SK-N-SH (cell line): ENCODE data around the gene RNF168. TPM values are rescaled to one million over a fixed set of nuclear protein-coding genes. Genes with fewer than 3 reads are reported as not detected.

ENCODE experiments used
- CTCF ChIP-seq: fragments of 200-600 bp; sonication (generic); IDR thresholded peaks from 2 replicates; pipeline ENCODE4 v1.6.1; 2017; ENCODE audit warnings: antibody characterized with exemption, mild to moderate bottlenecking, moderate library complexity
- ELF1 ChIP-seq: IDR thresholded peaks from 2 replicates; pipeline ENCODE4 v1.4.0; 2012
- EP300 ChIP-seq, 2 experiments: IDR thresholded peaks; 2 replicates each; pipeline versions ENCODE4 v1.4.0 to v1.6.1; 2012; ENCODE audit warnings: borderline replicate concordance in 1 of 2, low read depth in 1 of 2, low read length in 1 of 2
- FOSL2 ChIP-seq: IDR thresholded peaks from 2 replicates; pipeline ENCODE4 v1.4.0; 2012; ENCODE audit warnings: low read depth, mild to moderate bottlenecking, moderate library complexity, borderline replicate concordance
- FOXJ3 ChIP-seq: sonication (generic); formaldehyde crosslinking; IDR thresholded peaks from 2 replicates; pipeline ENCODE4 v1.5.1; 2020; ENCODE audit warnings: mild to moderate bottlenecking, missing genetic modification reagents
- FOXM1 ChIP-seq: IDR thresholded peaks from 2 replicates; pipeline ENCODE4 v1.4.0; 2012; ENCODE audit warnings: low read depth, mild to moderate bottlenecking
- GABPA ChIP-seq: IDR thresholded peaks from 2 replicates; pipeline ENCODE4 v1.4.0; 2012; ENCODE audit warnings: low read depth, mild to moderate bottlenecking
- JUND ChIP-seq: IDR thresholded peaks from 2 replicates; pipeline ENCODE4 v1.4.0; 2012
- MEF2A ChIP-seq: IDR thresholded peaks from 2 replicates; pipeline ENCODE4 v1.4.0; 2012; ENCODE audit warnings: low read depth, borderline replicate concordance
- MXI1 ChIP-seq: IDR thresholded peaks from 2 replicates; pipeline ENCODE4 v1.6.1; 2012; ENCODE audit warnings: mild to moderate bottlenecking, low read depth, low read length, improper control_type of control experiment
- NFIC ChIP-seq: IDR thresholded peaks from 2 replicates; pipeline ENCODE4 v1.4.0; 2012; ENCODE audit warnings: borderline replicate concordance
- NRF1 ChIP-seq: IDR thresholded peaks from 2 replicates; pipeline ENCODE4 v1.6.1; 2012; ENCODE audit warnings: low read depth, mild to moderate bottlenecking, low read length
- PBX3 ChIP-seq: IDR thresholded peaks from 2 replicates; pipeline ENCODE4; 2012
- POLR2AphosphoS5 ChIP-seq: IDR thresholded peaks from 2 replicates; pipeline ENCODE4 v1.6.1; 2012; ENCODE audit warnings: low read depth, low read length
- RAD21 ChIP-seq: IDR thresholded peaks from 2 replicates; pipeline ENCODE4 v1.6.1; 2012; ENCODE audit warnings: mild to moderate bottlenecking, low read length
- RCOR1 ChIP-seq: fragments of 150-350 bp; IDR thresholded peaks from 2 replicates; pipeline ENCODE4 v1.6.1; 2017; ENCODE audit warnings: antibody characterized with exemption, low read length
- REST ChIP-seq: IDR thresholded peaks from 2 replicates; pipeline ENCODE4 v1.6.1; 2012; ENCODE audit warnings: mild to moderate bottlenecking, low read depth, low read length, moderate library complexity
- RXRA ChIP-seq: IDR thresholded peaks from 2 replicates; pipeline ENCODE4 v1.4.0; 2012; ENCODE audit warnings: low read depth, mild to moderate bottlenecking, borderline replicate concordance
- SIN3A ChIP-seq: IDR thresholded peaks from 2 replicates; pipeline ENCODE4 v1.6.1; 2012; ENCODE audit warnings: low read depth, mild to moderate bottlenecking, low read length, moderate library complexity, borderline replicate concordance
- SMC3 ChIP-seq: IDR thresholded peaks from 2 replicates; pipeline ENCODE4 v1.6.1; 2012; ENCODE audit warnings: low read depth, low read length, improper control_type of control experiment
- TAF1 ChIP-seq: IDR thresholded peaks from 2 replicates; pipeline ENCODE4 v1.6.1; 2012; ENCODE audit warnings: low read depth, mild to moderate bottlenecking, low read length, moderate library complexity, borderline replicate concordance
- TEAD4 ChIP-seq: IDR thresholded peaks from 2 replicates; pipeline ENCODE4 v1.4.0; 2012; ENCODE audit warnings: mild to moderate bottlenecking, borderline replicate concordance; ENCODE audit not compliant: insufficient read depth
- YY1 ChIP-seq: IDR thresholded peaks from 2 replicates; pipeline ENCODE4 v1.4.0; 2012; ENCODE audit warnings: low read depth, mild to moderate bottlenecking
- ZBTB33 ChIP-seq: IDR thresholded peaks from 2 replicates; pipeline ENCODE4 v1.4.0; 2012; ENCODE audit warnings: low read depth, borderline replicate concordance
- polyA plus RNA-seq, 3 experiments: library from polyadenylated mRNA; depleted of rRNA; stranded (reverse); fragments of >200 nt; gene quantifications; 2 replicates each; pipeline ENCODE4 v1.2.3, GENCODE V29; 2012

The RNF168 gene
- polyA plus RNA-seq, 1 of the 3 experiments (the other 2 are of a cell fraction) = 1.9 TPM

- TF ChIP-seq REST (no peak), SMC3 (no peak), TEAD4 (no peak), YY1 (no peak), NFIC (peak; percentile 85), POLR2AphosphoS5 (peak; percentile 55; the same call in 1 of the 2 replicates), FOSL2 (peak; percentile 81), SIN3A (0 out of 2 replicates have a peak, but pooled peaks have one; percentile 12), PBX3 (0 out of 2 replicates have a peak, but pooled peaks have one; percentile 15), MEF2A (no peak), FOXJ3 (CRISPR knock-in tag) (no peak), NRF1 (no peak), EP300 (IDR thresholded peaks at IDR 0.05; ENCODE audit: borderline replicate concordance in 1 of 2, low read depth in 1 of 2, low read length in 1 of 2) (no peak), ELF1 (no peak), TAF1 (peak; percentile 22; the same call in 1 of the 2 replicates), GABPA (no peak), ZBTB33 (no peak), RAD21 (0 out of 2 replicates have a peak, but pooled peaks have one; percentile 8), RCOR1 (no peak), JUND (peak; percentile 57), FOXM1 (no peak), RXRA (no peak), CTCF (no peak), MXI1 (peak; percentile 86)
Measured at GRCh38 chr3:196502775-196503195, 783 bp downstream of the RNF168 start (continued).
